Measurements from ENCODE around the gene MGP.

MGP gene

DNA sequence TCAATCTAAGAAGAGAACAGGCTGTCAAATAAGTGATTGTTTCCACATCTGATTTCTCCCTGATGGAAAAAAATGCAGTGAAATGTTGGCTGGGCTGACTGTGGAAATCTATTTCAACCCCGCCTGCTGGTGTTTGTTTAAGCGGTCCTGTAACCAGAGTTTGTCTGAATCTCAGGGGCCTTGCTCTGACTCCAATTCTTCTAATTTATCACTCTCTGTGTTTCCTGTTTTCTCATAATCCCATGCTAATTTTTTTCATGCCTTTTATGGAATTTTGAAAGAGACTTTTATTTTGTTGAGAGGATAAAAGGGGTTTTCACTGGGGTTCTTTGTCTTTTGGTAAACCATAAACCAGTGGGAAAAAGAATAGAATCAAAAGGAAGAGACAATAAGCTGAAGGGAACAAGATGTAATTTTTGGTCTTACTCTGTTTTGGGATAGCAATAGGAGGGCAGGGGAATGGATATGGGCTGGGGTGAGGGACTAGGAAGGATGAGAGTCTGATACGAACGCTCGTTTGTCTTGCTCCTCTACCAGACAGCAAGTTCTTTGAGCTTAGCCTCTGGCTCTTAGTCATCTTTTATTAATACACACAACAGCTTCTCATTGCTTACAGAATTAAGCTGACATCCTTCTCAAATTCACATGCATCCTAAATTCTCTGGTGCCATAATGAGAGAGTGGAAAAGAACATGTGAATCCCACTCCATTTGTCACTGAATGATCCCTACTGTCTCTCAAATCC, 8.0 kb upstream of the MGP start:
- no peak for ATAC-seq
- TF ChIP-seq ZFP30 (CRISPR knock-in tag; IDR thresholded peaks at IDR 0.05) = no peak
- no peak for TF ChIP-seq CSDC2 (CRISPR knock-in tag; IDR thresholded peaks at IDR 0.05)
- no peak for TF ChIP-seq SNAI2 (CRISPR knock-in tag; IDR thresholded peaks at IDR 0.05)
- TF ChIP-seq ZNF565 (CRISPR knock-in tag; conservative IDR thresholded peaks at IDR 0.05; ENCODE audit: low read depth) = no peak

- TF ChIP-seq OSR1 (CRISPR knock-in tag; IDR thresholded peaks at IDR 0.05) = no peak
- TF ChIP-seq ZNF565 (CRISPR knock-in tag; conservative IDR thresholded peaks at IDR 0.05; ENCODE audit: low read depth) = no peak
- no peak for TF ChIP-seq CREB5 (CRISPR knock-in tag; IDR thresholded peaks at IDR 0.05; ENCODE audit: low read depth)
- TF ChIP-seq BACH2 (CRISPR knock-in tag; IDR thresholded peaks at IDR 0.05; ENCODE audit: borderline replicate concordance) = no peak
- TF ChIP-seq TSHZ2 (CRISPR knock-in tag; IDR thresholded peaks at IDR 0.05) = no peak
- TF ChIP-seq PPARA (CRISPR knock-in tag; IDR thresholded peaks at IDR 0.05; ENCODE audit: borderline replicate concordance) = no peak
- TF ChIP-seq, protein P1, sequence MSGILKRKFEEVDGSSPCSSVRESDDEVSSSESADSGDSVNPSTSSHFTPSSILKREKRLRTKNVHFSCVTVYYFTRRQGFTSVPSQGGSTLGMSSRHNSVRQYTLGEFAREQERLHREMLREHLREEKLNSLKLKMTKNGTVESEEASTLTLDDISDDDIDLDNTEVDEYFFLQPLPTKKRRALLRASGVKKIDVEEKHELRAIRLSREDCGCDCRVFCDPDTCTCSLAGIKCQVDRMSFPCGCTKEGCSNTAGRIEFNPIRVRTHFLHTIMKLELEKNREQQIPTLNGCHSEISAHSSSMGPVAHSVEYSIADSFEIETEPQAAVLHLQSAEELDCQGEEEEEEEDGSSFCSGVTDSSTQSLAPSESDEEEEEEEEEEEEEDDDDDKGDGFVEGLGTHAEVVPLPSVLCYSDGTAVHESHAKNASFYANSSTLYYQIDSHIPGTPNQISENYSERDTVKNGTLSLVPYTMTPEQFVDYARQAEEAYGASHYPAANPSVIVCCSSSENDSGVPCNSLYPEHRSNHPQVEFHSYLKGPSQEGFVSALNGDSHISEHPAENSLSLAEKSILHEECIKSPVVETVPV (CRISPR knock-in tag; IDR thresholded peaks at IDR 0.05) = no peak
- TF ChIP-seq ZNF70 (CRISPR knock-in tag; IDR thresholded peaks at IDR 0.05) = no peak
- no peak for TF ChIP-seq ZFP3 (CRISPR knock-in tag; IDR thresholded peaks at IDR 0.05)
- TF ChIP-seq ARNTL (CRISPR knock-in tag; IDR thresholded peaks at IDR 0.05; ENCODE audit: borderline replicate concordance, low read depth) = no peak
- peak; percentile 90 for ATAC-seq
These were observed 7.3 kb upstream of the MGP start for GRCh38 chr12:14892726-14893505.

DNA sequence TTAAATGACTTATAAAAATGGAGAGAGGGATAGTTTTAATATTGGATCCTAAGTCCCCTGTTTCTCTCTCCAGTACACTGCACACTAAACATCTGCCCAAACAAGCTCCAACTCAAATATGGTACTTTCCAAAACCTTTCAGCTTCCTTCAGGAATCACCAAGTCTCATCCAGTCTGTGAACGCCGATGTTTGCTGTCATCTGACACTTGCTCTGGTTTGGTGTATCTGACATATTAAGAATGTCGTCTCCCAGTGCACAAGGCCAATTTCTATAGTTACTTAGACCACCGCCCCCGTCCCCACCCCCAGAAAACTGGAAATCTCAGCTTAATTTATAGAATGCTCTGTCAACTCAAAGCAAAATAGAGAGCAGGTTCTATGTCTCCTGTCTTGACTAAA, 5.0 kb upstream of the MGP start:
- no peak for TF ChIP-seq BACH2 (CRISPR knock-in tag; IDR thresholded peaks at IDR 0.05; ENCODE audit: borderline replicate concordance)
- TF ChIP-seq ZNF70 (CRISPR knock-in tag; IDR thresholded peaks at IDR 0.05) = no peak
- TF ChIP-seq ZC3H10 (CRISPR knock-in tag; IDR thresholded peaks at IDR 0.05) = no peak
- no peak for TF ChIP-seq PATZ1 (CRISPR knock-in tag; IDR thresholded peaks at IDR 0.05; ENCODE audit: borderline replicate concordance)
- no peak for TF ChIP-seq POU6F1 (CRISPR knock-in tag; IDR thresholded peaks at IDR 0.05; ENCODE audit: borderline replicate concordance, low read depth)
- ATAC-seq = no peak

DNA sequence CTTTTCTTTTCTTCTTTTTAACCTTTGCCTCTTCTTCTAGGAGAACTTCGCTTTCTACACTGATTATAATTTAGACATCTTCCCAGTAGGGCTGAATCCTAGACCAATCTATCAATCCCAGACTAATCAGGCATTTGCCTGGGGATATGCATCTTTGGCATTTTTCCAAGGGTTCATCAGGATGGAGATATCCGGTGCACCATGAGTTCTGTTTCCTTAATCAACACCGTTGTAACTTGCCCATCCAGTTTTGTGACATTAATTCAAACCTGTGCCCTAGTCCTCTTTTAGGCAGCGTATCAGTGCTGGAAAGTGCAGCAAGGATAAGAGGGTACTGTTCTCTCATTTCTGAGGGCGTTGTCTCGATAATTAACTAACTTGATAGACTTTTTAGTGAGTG, 617 bp upstream of the MGP start:
- peak; percentile 14; the same call in 1 of the 3 replicates for ATAC-seq
- TF ChIP-seq POU6F1 (CRISPR knock-in tag; IDR thresholded peaks at IDR 0.05; ENCODE audit: borderline replicate concordance, low read depth) = no peak
- no peak for TF ChIP-seq PPARA (CRISPR knock-in tag; IDR thresholded peaks at IDR 0.05; ENCODE audit: borderline replicate concordance)
- no peak for TF ChIP-seq PATZ1 (CRISPR knock-in tag; IDR thresholded peaks at IDR 0.05; ENCODE audit: borderline replicate concordance)
- TF ChIP-seq, protein P1 (CRISPR knock-in tag; IDR thresholded peaks at IDR 0.05) = no peak
- no peak for TF ChIP-seq ZNF8 (CRISPR knock-in tag; IDR thresholded peaks at IDR 0.05)
- TF ChIP-seq GLIS3 (CRISPR knock-in tag; IDR thresholded peaks at IDR 0.05) = no peak
- no peak for TF ChIP-seq BACH2 (CRISPR knock-in tag; IDR thresholded peaks at IDR 0.05; ENCODE audit: borderline replicate concordance)
- no peak for TF ChIP-seq ESRRG (CRISPR knock-in tag; IDR thresholded peaks at IDR 0.05)

Measured in SK-N-SH treated with all-trans-retinoic acid at 6 μM for 48 hours (cell line).